GM08714 (cell line): ENCODE results near the gene GRID1.

Source experiments
- H3K4me3 ChIP-seq: fragments of 200-500 bp; sonication (Bioruptor generic); 2 replicates; pipeline ENCODE4 v1.5.1; 2014; ENCODE audit warnings: mild to moderate bottlenecking, low read length, inconsistent platforms
- ZNF274 ChIP-seq: IDR thresholded peaks from 2 replicates; pipeline ENCODE4 v1.6.1; 2012; ENCODE audit warnings: mild to moderate bottlenecking, low read depth, low read length

The GRID1 gene

DNA sequence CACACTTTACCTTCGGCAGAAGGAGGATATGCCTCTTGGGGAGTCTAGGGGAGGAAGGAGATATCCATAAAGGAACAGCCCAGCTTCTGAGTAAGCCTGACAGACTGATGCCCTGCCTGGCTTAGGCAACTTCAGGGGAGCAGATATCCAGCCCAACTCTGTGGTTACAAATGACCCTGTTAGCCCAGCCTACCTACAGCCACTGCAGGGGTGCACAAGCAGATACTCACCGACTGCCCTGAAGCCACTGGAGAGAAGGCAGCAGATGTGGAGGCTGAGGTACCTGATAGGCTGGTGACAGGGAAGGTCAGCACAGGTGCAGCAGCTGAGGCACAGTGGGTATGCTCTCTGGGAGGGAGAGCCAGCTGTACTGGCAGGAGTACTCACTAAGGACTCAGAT lies 770.2 kb downstream of the GRID1 start:
- no peak overlapping the region for H3K4me3 ChIP-seq
- TF ChIP-seq ZNF274, result no peak

DNA sequence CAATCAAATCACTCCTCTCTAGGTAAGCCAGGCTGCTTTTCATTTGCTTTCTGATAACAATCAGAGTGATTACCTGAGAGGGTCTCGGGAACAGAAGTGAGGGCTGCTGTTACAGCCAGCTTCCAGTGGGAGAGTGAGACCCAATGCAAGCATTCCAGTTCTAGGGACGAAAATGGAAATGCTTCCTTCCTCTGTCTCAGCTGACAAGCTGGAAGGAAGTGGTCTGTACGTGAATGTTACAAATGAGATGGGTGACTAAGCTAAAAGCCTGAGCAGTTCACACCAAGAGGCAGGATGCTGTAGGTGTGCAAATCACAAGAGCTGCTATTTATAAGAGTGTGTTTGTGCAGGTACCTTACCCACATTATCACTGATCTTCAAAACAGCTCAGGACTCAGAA lies 772.4 kb downstream of the GRID1 start:
- TF ChIP-seq ZNF274, result no peak
- H3K4me3 ChIP-seq, result no peak overlapping the region

DNA sequence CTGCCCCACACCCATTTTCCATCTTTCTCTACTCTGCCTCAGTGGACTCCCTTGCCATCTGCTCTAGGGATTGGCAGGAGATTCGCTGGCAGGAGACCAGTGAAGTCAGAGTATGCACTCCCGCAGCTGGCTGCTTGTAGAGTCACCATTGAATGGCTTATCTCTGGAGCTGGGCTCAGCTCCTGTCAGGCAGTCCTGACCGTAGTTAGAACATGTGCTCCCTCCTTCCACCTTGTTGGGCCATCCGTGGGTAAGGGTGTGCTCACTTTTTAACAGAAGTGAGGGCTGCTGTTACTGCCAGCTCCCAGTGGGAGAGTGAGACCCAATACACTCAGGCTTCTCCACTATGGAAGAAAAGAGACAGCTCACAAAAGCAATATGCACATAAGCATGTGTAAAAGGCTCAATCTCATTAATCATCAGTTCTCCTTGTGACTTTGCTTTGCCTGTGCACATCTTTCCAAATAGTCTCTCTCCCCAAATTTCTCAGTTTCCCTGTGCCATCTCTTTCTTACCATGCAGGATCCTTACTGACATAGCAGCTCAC lies 773.3 kb downstream of the GRID1 start:
- no peak overlapping the region for H3K4me3 ChIP-seq
- TF ChIP-seq ZNF274, result no peak

DNA sequence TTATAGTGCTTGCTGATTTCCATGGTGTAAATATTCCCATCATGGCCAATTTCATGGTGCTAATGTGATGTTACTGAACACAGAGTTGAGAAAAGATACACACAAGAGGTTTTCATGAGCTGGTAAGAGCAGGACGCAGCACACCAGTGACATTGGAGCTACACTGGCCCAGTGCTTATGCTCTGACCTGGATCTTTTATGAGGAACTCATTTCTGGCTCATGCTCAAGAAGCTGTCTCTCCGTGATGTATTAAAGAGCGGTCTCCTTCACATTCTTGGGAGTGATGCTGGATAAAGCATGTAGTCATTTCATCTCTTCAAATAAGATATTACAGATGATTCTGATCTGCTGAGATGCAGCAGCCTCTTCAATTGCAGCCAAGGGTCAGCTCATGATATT lies 785.2 kb downstream of the GRID1 start:
- no peak for TF ChIP-seq ZNF274
- H3K4me3 ChIP-seq, result no peak overlapping the region

DNA sequence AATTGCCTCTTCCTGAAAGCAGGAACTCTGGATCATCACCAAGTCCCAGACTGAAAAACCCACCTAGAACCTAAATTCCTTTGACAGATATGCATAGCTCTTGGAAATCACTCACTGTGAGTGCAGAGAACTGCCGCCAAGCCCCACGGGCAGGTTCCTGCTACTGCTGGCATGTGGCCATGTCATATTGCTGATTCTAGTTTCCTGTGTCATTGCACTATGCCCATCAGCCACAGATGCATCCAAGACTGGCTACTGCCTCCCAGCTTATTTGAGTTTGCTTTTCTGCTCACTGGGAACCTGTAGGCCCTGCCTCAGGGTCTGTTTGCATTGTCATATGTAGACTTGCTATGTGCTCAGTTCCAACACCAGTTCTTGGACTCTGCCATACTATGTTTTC lies 786.0 kb downstream of the GRID1 start:
- no peak overlapping the region for H3K4me3 ChIP-seq
- no peak for TF ChIP-seq ZNF274

DNA sequence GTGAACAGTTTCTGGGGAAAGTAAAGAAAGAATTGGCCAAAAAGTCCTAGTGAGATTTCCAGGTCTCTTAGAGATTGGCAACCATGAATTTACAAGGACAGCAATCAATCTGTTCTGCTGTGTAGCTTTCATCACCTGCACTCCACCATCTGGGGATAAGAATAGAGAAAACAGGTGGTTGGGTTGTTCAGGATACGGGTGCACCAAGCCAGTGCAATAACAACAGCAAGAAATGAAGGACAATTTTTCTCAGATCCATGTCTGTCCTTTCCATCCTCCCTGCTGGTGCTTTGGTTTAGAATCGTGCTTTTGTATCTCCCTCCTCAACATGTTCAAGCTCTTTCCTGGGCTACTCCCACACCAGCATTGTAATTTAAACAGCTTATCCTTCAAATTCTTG lies 787.7 kb downstream of the GRID1 start:
- no peak for TF ChIP-seq ZNF274
- H3K4me3 ChIP-seq, result no peak overlapping the region

DNA sequence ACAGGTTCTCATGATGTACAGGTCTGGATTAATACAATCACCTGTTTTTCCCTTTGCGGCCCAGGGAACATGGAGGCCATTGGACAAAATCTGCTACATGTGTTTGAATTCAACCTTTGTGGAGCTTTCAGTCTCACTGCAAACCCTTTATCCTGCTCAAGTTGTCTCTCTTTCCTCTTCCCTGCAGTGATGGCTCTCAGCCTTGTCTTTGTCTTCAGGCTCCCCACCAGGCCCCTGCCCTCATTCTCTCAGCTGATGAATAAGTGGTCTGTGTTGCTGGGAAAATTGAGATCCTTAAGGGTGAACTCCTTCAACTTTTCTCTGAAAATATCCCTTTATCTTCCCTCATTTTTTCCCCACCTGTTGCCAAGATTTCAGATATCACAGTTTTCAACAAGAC lies 791.2 kb downstream of the GRID1 start:
- TF ChIP-seq ZNF274, result no peak
- H3K4me3 ChIP-seq, result no peak overlapping the region

DNA sequence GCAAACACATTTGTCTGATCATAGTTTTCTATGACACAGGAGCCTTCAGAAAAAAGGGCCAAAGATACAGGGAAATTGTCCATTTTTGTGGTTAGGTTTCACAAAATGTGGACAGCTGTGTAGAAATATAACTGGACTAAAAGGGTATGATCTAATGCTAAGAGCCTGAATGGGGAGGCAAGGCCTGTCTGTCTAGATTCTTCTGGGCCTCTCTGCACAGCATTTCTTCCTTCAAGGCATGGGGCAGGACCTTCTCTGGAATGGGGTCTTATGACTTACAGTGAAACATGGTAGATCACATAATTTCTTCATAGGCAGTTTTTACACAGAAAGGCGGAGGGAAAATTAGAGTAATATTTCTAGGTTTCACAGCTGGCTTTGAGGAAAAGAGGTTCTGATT lies 795.7 kb downstream of the GRID1 start:
- TF ChIP-seq ZNF274, result no peak
- H3K4me3 ChIP-seq, result no peak overlapping the region

DNA sequence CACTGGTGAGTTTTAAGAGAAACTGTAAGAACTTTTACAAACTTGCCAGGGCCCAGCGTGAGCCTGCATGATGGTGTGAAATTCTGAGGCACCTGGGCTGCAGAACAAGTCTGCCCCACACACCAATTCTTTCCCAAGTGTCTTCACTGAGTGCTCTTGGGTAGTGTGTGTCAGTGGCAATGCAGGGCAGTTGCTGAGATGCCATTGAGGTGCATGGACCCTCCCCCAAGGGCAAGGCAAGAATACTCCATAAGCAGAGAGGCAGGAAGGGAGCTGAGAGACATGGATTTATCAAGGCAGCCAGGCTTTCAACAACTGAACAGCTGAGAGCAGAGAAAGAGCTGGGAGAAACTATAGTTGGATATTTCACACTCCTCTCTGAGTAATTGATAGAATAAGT lies 801.2 kb downstream of the GRID1 start:
- no peak overlapping the region for H3K4me3 ChIP-seq
- no peak for TF ChIP-seq ZNF274

DNA sequence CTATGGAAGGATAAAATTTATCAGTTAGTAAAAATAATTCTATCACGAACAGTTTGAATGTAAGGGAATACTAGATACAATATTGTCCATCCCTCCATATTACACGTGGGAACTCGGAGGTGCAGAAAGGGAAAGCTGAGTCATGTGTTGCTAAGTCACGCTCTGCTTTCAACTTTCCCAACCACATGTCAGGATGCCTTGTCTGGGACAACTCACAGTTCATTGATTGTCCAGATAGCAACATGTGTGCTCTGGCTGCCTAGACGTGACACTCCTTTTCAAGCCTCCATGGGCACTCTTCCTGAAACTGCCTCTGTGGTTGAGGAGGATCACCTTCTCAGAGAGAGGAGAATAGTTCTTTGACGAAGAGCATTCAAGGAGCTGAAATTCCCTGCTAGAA lies 808.1 kb downstream of the GRID1 start:
- H3K4me3 ChIP-seq, result no peak overlapping the region
- no peak for TF ChIP-seq ZNF274

DNA sequence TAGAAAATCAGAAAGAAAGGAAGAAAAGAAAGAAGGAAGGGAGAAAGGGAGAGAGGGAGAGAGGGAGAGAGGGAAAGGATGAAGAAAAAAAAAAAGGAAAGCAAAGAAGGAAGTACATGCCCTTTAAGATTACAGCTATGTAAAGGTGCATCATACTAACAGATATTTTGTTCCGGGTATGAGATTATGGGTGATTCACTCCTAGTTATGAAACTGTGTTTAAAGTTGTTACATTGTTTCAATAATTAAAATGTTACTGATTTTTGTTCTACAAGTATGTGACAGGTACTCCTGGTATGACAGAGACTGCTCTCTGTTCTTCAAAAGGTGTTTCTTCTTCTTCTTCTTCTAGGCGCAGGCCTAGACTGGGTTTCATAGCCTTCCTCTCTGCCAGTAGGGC lies 808.9 kb downstream of the GRID1 start:
- TF ChIP-seq ZNF274, result no peak
- H3K4me3 ChIP-seq, result no peak overlapping the region

DNA sequence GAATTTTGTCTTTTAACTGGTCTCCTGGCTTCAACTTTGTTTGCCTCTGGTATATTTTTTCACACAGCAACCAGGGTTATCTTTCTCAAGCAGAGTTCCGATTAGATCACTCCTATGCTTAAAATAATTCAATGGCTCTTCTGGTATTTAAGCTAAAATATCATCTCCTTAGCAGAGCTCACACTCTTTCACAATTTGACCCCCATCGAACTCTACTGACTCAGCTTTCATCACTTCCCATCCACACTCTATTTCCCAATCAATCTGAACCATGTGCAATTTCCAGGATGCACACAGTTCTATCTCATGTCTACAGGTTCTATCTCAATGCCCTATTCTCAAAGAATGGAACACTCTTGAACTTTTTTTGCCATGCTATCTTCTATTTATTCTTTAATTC lies 809.5 kb downstream of the GRID1 start:
- no peak overlapping the region for H3K4me3 ChIP-seq
- TF ChIP-seq ZNF274, result no peak
